HCT116 (cell line): ENCODE data around the gene FBXL7. TPM values are rescaled to one million over a fixed set of nuclear protein-coding genes. Genes with fewer than 3 reads are reported as not detected.

Experiments
- ATAC-seq: fragments of 200-7000 bp; cut with Tn5 transposase; 2 replicates; pipeline ENCODE4 v1.9.1; 2020; ENCODE audit warnings: mild to moderate bottlenecking, moderate library complexity
- BruUV-seq: library from RNA; stranded (reverse); fragments of 400-500 nt; replicated peaks from 2 replicates; lab custom pipeline; 2021; lab: Mats Ljungman, UMichigan
- CTCF ChIA-PET: fragments of 300-600 bp; sonication (Branson Sonifier 250); formaldehyde crosslinking; loops from one replicate; lab custom pipeline; 2021; ENCODE audit warnings: antibody characterized with exemption; lab: Charles Lee
- POLR2A ChIA-PET: fragments of 300-600, 350-600 bp; sonication (Branson Sonifier 250); formaldehyde crosslinking; loops from one replicate; lab custom pipeline; 2021; ENCODE audit warnings: antibody characterized with exemption; lab: Charles Lee
- RAD21 ChIA-PET, 2 experiments: fragments of 300-600 bp; sonication (Branson Sonifier 250); formaldehyde crosslinking; loops; one replicate each; lab custom pipeline; 2023; ENCODE audit warnings: low total read pairs in 2 of 2; ENCODE audit not compliant: uncharacterized antibody in 2 of 2, unreplicated experiment in 2 of 2, low non-redundant PET in 1 of 2; lab: Charles Lee
- DNase-seq: peaks from one replicate; pipeline ENCODE4 v3.0.0-alpha.2; 2010; ENCODE audit warnings: low read depth, low spot score
- H2AFZ ChIP-seq: fragments of 200-600 bp; shearing (Covaris generic), sonication (generic); 2 replicates; pipeline ENCODE4 v1.6.1; 2017; ENCODE audit warnings: low read depth, mixed run types, mixed read lengths, antibody characterized with exemption, low read length; ENCODE audit not compliant: poor library complexity, severe bottlenecking
- H3K27ac ChIP-seq: 2 replicates; pipeline ENCODE4 v1.5.1; 2012; ENCODE audit warnings: low read depth, low read length
- H3K27me3 ChIP-seq: fragments of 200-600 bp; sonication (generic); 2 replicates; pipeline ENCODE4 v1.6.1; 2016; ENCODE audit warnings: mixed run types, low read length, mixed read lengths; ENCODE audit not compliant: insufficient read depth
- H3K36me3 ChIP-seq, 2 experiments: fragments of 200-500 bp in 1 of 2; fragments of 200-600 bp in 1 of 2; sonication (Bioruptor generic) in 1 of 2; sonication (generic) in 1 of 2; 2 replicates each; pipeline versions ENCODE4 v1.5.1 to v1.6.1; 2014 to 2016; ENCODE audit warnings: low read length in 2 of 2, inconsistent platforms in 1 of 2, mixed read lengths in 1 of 2, mixed run types in 1 of 2; ENCODE audit not compliant: insufficient read depth in 2 of 2, control insufficient read depth in 1 of 2
- H3K4me1 ChIP-seq, 2 experiments: fragments of 200-600 bp in 1 of 2; sonication (generic) in 1 of 2; 2 replicates each; pipeline versions ENCODE4 v1.5.1 to v1.6.1; 2012 to 2017; ENCODE audit warnings: low read length in 2 of 2, inconsistent platforms in 1 of 2, mild to moderate bottlenecking in 1 of 2, mixed read lengths in 1 of 2, mixed run types in 1 of 2, moderate library complexity in 1 of 2; ENCODE audit not compliant: insufficient read depth in 2 of 2, control insufficient read depth in 1 of 2
- H3K4me2 ChIP-seq: fragments of 200-600 bp; sonication (generic); 2 replicates; pipeline ENCODE4 v1.6.1; 2017; ENCODE audit warnings: mixed run types, low read length, mixed read lengths
- H3K4me3 ChIP-seq, 2 experiments: fragments of 200-600 bp in 1 of 2; sonication (generic) in 1 of 2; replicated peaks in 1 of 2; 2 replicates each; pipeline ENCODE4 v1.5.1; 2011 to 2016; ENCODE audit warnings: low read length in 2 of 2, control low read depth in 1 of 2, low read depth in 1 of 2, mild to moderate bottlenecking in 1 of 2, mixed read lengths in 1 of 2, mixed run types in 1 of 2
- H3K79me2 ChIP-seq: fragments of 200-600 bp; sonication (generic); 2 replicates; pipeline ENCODE4 v1.6.1; 2017; ENCODE audit warnings: mild to moderate bottlenecking, mixed run types, low read length, moderate library complexity, mixed read lengths; ENCODE audit not compliant: insufficient read depth
- H3K9ac ChIP-seq: fragments of 200-600 bp; sonication (generic); 2 replicates; pipeline ENCODE4 v1.6.1; 2016; ENCODE audit warnings: low read length, mixed read lengths
- H3K9me2 ChIP-seq: fragments of 200-600 bp; sonication (generic), shearing (Covaris generic); 2 replicates; pipeline ENCODE4 v1.6.1; 2017; ENCODE audit warnings: mixed run types, mild to moderate bottlenecking, moderate library complexity; ENCODE audit not compliant: insufficient read depth
- H3K9me3 ChIP-seq, 2 experiments: fragments of 200-500 bp in 1 of 2; fragments of 200-600 bp in 1 of 2; sonication (Bioruptor generic) in 1 of 2; sonication (generic) in 1 of 2; 2 replicates each; pipeline ENCODE4 v1.6.1; 2014 to 2017; ENCODE audit warnings: low read length in 2 of 2, mixed read lengths in 2 of 2, inconsistent platforms in 1 of 2, low read depth in 1 of 2, mild to moderate bottlenecking in 1 of 2, mixed run types in 1 of 2, moderate library complexity in 1 of 2; ENCODE audit not compliant: control insufficient read depth in 1 of 2, insufficient read depth in 1 of 2
- H4K20me1 ChIP-seq: fragments of 200-600 bp; sonication (generic), shearing (Covaris generic); 2 replicates; pipeline ENCODE4 v1.6.1; 2017; ENCODE audit warnings: mixed run types, mild to moderate bottlenecking, moderate library complexity; ENCODE audit not compliant: insufficient read depth
- CBX3 ChIP-seq: IDR thresholded peaks from 2 replicates; pipeline ENCODE4 v1.6.1; 2012; ENCODE audit warnings: low read depth
- CEBPB ChIP-seq: IDR thresholded peaks from 2 replicates; pipeline ENCODE4 v1.6.1; 2012; ENCODE audit warnings: low read depth
- EGR1 ChIP-seq: IDR thresholded peaks from 2 replicates; pipeline ENCODE4 v1.6.1; 2012; ENCODE audit warnings: low read depth
- ELF1 ChIP-seq: IDR thresholded peaks from 2 replicates; pipeline ENCODE4 v1.6.1; 2012; ENCODE audit warnings: low read depth, borderline replicate concordance
- EZH2 ChIP-seq: fragments of 200-600 bp; sonication (generic); IDR thresholded peaks from 2 replicates; pipeline ENCODE4 v1.6.1; 2017; ENCODE audit warnings: antibody characterized with exemption, mixed run types
- EZH2phosphoT487 ChIP-seq: fragments of 200-600 bp; IDR thresholded peaks from 2 replicates; pipeline ENCODE4 v1.6.1; 2018; ENCODE audit warnings: antibody characterized with exemption, borderline replicate concordance
- POLR2AphosphoS5 ChIP-seq: IDR thresholded peaks from 2 replicates; pipeline ENCODE4 v1.6.1; 2011; ENCODE audit warnings: mild to moderate bottlenecking, low read depth, low read length, moderate library complexity
- intact Hi-C: fragments of 100-400 bp; cut with micrococcal nuclease; formaldehyde crosslinking; loops from 2 replicates; pipeline ENCODE4 v1.10.0; 2022
- total RNA-seq: library from RNA; stranded (reverse); gene quantifications from one replicate; pipeline ENCODE4 v1.2.1, GENCODE V29; 2021; ENCODE audit not compliant: unreplicated experiment

Gene FBXL7
- total RNA-seq, 1 experiment from 2014 or later, result 0.05 TPM

DNA sequence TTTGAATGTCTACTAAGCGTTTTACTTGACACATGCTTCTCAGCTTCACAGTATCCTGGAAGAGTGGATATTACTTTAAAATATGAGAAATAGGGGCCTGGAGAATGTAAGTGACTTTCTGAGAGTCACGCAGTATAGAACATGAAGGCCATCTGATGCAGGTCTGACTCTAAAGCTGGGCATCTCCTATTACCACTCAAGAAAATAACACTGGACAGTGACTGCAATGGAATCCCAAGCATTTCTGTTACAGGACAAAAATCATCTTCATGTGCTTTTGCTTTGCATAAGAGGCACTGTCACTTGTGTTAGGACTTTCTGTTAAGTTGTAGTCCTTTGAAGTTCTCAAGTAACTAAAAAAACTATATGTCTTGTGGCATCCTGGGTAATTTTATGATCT lies 335.5 kb downstream of the FBXL7 start:
- POLR2A ChIA-PET, result no interaction called here
- Histone ChIP-seq H3K9ac (no peak overlapping the region), H3K4me3 (no peak overlapping the region), H4K20me1 (no peaks in the 10 kb centered on the region), H3K9me3 (peaks cover 5 to 21% of the 10 kb centered on the region in 2 experiments; a peak in 2 of 4 replicates), H3K27me3 (no peaks in the 10 kb centered on the region), H3K4me1 (no peaks in the 10 kb centered on the region), H3K36me3 (no peaks in the 10 kb centered on the region), H3K9me2 (no peaks in the 10 kb centered on the region), H3K4me2 (no peak overlapping the region), H2AFZ (no peak overlapping the region), H3K27ac (no peak overlapping the region), H3K79me2 (no peaks in the 10 kb centered on the region)
- DNase-seq (no peak), ATAC-seq (no peak)
- RAD21 ChIA-PET, result no interaction called here
- BruUV-seq, result no TSS peak
- CTCF ChIA-PET, result no interaction called here
- intact Hi-C loops, result no loop called here
- no peak for TF ChIP-seq CBX3
- no peak for TF ChIP-seq ELF1
- TF ChIP-seq EGR1, result no peak
- no peak for TF ChIP-seq EZH2
- TF ChIP-seq EZH2phosphoT487, result no peak
- TF ChIP-seq CEBPB, result no peak

DNA sequence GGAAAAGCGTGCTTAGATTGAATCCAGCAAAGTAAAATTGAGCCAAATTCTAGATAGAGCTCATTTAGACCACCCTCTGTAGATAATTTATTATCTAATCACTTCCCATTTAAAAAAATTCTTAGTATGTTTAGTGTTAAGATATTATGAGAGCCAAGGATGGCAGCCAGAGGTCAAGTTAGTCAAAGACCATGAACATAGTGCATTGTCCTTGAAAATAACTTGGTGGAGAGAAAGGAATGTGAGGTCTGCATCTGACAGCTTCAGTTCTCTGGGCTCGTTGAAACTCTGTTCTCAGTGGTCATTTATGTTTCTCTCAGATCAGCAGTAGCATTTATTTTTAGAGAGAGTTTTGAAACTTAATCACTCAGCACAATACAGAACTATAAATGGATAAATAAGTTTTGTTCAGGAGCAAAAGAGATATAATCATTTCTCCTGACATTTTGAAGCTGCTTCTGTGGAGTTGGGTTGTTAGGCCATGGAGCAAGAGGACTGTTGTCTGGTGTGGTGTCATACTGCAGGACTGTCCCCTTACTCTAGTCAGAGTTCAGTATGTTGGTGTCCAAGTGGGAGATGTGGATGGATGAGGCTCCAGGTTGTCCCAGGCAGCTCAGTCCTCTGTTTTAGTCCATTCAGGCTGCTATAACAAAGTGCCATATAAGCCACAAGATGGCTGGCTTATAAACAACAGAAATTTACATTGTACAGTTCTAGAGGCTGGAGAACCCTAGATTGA lies 337.7 kb downstream of the FBXL7 start:
- POLR2A ChIA-PET, result no interaction called here

More for the DNA sequence above, 337.7 kb downstream of the FBXL7 start:
- H3K4me2 ChIP-seq, result no peak overlapping the region
- H3K79me2 ChIP-seq, result no peaks in the 10 kb centered on the region
- BruUV-seq, result no TSS peak
- no peak for ATAC-seq
- no peaks in the 10 kb centered on the region for H4K20me1 ChIP-seq
- H3K9me2 ChIP-seq, result no peaks in the 10 kb centered on the region
- H3K27ac ChIP-seq, result no peak overlapping the region
- CTCF ChIA-PET, result no interaction called here
- H3K9me3 ChIP-seq, result peaks cover 0 to 14% of the 10 kb centered on the region in 2 experiments; a peak in 2 of 4 replicates
- H2AFZ ChIP-seq, result no peak overlapping the region
- H3K27me3 ChIP-seq, result no peaks in the 10 kb centered on the region
- RAD21 ChIA-PET, result no interaction called here
- no peaks in the 10 kb centered on the region for H3K36me3 ChIP-seq
- intact Hi-C loops, result no loop called here
- no peak for TF ChIP-seq CEBPB
- no peak for TF ChIP-seq ELF1
- no peak for TF ChIP-seq POLR2AphosphoS5
- TF ChIP-seq, all 23 proteins: peak for 0
- no peaks in the 10 kb centered on the region for H3K4me1 ChIP-seq
- no peak overlapping the region for H3K9ac ChIP-seq
- no peak overlapping the region for H3K4me3 ChIP-seq
- no peak for DNase-seq
